Kasumi-1 (cell line): ENCODE data around the gene ADGRL3.

Source experiments
- DNase-seq, 2 experiments: peaks; one replicate each; lab custom pipeline; 2025; lab: John Stamatoyannopoulos, UW

The ADGRL3 gene

DNA sequence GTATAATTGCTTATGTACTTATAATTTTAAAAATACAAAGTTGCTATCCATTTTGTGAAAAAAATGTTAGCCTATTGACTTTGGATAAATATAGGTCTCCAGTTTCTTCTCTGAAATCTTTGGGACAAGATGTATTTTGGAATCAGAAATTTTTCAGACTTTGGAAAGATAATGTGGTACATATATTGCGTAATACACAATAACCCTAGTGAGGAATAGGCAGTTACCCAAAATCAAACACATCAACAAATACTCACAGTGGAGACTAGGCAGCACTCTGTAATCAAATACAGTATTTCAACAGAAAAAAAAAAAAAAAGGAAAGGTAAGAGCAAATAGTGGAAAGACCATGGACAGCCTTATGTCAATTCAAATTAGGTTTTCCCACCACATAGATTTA lies 796.8 kb downstream of the ADGRL3 start:
- DNase-seq: no peak

DNA sequence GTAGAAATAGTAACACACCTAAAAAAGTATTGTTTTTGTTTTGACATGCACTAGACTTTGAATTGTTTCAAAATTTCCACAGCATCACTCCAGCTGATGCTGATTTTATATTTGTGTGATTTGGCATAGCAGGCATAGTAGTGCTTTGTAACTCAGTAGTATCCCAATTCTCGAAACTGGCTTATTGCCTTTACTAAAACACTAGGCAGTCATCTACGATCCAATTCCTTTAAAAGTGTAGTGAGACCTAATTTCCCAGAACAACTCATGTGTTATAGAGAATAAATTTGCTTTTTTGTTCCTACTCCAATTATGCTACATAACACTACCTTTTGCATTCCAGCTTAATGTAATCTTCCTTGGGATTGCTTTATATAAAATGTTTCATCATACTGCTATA lies 797.7 kb downstream of the ADGRL3 start:
- DNase-seq: no peak

DNA sequence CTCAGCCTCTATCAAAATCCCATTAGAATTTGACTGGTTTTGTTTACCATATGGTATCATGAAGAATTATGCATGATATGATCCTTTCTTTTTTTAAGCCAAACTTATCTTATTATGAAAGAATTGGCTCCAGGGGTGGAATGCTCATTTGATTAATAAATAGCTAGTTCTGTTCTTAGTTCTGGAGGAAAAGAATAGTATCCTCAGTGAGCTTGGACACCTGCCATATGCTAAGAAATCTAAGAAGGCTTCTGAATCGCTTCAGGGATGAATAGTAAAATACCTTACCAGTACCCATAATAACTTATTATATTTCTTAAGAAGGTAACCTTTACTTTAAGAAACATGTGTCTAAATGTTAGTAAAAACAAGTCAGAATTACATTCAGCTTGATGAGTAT lies 803.6 kb downstream of the ADGRL3 start:
- no peak for DNase-seq

DNA sequence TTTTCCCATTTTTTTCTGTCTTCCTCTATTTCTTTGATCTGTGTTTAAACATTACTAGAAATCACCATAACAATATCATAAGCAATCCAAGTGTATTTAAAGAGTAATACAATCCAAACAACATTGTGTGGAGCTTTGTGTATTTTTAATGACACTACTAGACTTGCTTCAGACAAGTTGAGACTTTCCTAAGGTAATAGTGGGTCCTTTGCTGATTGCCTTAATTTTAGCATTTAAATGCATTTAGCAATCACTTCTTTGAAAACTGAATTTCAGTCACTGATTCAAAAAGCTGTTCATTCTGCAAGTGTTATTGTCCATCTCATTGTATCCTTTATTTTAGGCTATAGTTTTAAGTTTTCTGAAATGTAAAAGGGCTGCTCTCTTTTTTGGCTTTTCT lies 804.8 kb downstream of the ADGRL3 start:
- DNase-seq: no peak

DNA sequence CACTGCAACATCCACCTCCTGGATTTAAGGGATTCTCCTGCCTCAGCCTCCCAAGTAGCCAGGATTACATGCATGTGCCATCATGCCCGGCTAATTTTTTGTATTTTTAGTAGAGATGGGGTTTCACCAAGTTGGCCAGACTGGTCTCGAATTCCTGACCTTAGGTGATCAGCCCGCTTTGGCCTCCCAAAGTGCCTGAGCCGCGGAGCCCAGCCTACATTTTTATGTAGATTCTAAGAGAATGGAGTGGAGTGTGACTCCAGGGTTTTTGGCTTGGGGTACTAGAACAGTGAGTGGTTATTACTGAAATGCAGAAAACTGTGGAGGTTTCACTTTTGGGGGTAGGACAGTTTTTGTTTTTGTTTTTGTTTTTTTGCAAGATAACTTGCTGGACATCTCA lies 806.0 kb downstream of the ADGRL3 start:
- DNase-seq: no peak

DNA sequence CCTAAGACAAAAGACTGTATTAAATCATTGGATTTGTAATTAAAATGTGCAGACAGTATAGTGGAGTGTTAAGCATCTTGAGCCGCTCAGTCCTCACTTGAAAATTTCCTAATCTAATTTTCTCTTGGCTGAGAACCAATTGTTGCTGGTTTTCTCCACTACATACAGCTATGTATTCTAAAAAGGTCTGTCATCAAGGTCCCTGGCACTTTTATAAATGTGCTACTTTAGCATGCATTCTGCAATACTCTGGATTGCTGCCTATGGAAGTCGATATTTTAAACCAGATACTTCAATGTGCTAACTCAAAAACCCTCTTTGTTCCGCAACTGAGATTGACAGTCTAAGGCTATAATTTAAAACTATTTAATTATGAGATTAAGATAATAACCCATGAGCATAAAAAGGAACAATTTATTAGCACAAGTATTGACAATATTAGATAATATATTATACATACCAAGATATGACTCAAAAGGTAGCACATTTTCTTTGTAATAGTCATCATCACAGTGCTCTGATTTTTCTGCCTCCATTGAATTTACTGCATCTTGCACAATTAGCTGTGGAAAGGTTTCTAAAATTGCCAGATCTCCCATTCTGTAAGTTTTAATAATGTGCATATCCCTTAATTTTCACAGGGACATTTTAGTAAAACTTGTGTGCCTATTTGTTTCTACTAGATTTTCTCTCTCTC lies 815.1 kb downstream of the ADGRL3 start:
- DNase-seq: no peak

DNA sequence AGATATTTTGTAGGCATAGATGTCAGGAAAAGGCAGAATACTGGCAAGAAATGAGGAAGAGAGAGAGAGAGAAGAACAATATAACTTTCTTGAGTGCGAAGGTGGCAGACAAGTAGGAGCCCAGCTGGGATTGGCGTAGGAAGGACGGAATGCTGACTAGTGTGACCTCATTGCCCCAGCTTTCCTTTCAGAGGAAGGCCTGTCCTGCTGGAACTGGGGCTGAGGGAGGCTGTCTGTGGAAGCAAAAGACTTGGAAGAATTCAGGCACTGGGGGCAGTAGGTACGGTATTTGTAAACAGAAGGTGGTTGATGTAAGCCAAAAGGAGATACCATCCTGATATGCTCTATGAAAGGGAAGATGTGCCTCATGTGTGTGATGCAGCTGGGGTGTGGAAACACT lies 818.4 kb downstream of the ADGRL3 start:
- no peak for DNase-seq

DNA sequence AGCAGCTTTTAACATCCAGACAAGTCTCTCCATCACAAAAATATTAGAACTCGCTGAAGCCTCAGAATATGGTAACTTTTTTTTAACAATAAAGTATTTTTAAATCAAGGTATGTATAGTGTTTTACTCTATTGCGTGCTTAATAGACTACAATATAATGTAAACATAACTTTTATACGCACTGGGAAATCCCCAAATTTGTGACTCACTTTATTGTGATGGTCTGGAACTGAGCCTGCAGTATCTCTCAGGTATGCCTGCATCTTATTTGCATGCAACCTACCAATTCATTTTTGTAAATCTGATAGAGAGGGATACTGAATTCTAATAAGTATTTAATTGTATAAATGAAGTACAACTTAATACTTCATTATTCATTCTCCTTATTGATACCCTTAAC lies 823.5 kb downstream of the ADGRL3 start:
- no peak for DNase-seq

DNA sequence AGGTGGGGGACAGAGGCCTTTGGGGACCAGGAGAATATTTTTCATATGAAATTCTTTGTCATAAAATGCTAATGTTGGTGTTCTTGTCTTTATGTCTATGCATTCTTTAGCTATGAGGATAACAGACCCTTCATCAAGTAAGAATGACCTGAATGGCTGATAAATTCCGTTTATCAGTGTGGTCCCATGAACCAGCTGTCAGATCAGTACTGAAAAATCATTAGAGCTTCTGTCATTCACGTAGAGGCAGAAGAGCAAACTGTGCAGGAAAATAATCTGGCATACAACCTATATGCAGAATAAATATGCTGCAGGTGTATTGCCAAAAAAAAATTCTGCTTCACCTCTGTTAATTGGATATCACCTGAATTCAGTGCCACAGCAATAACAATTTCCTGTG lies 828.6 kb downstream of the ADGRL3 start:
- no peak for DNase-seq

DNA sequence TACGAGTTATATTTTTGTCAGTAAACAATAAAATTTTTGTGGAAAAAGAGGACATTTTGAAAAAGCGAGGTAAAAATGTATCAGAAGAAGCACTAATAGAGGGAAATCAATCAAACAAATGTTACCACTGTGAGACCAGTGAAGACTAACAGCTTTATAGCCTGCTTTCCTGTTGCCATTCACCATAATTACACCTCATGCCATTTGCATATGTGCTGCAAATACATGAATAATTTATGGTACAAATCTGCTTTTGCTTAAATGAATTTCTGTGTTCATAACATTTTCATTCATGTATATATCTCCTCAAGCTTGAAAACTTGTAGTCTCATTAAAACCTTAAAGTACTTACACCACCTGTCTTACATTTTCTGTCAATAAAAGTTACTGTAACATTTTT lies 830.8 kb downstream of the ADGRL3 start:
- DNase-seq: no peak

DNA sequence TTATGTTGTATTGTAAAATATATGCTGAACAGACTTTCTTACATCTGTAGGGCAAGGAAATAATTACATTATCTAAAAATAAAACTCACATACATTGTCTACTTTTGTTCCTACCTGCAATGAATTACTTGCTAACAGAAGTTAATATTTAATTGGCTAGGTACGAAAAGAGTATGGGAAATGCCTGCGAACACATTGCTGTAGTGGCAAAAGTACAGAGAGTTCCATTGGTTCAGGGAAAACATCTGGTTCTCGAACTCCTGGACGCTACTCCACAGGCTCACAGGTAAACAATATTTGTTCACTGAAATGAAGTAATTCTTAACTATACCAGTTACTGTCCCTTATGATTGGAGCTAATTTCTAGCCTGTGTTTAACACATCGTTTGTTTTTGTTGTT lies 837.4 kb downstream of the ADGRL3 start:
- DNase-seq: no peak

DNA sequence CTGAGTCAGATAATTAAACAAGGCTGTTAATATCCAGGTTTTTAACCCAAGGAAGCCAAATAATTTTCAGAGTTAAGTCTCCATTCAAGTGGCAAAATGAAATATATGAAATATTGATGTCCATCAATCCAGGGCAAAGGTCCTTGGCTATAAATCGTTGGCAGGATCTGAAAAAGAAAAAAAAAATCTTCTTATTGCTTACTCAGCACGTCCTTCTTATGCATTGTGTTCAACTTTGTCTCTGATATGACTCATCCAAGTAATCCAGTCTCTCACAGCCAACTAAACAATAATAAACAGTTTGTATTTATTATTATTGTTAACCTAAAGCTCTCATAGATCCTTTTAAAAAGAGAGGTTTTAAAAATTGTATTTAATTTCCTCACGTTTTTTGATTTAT lies 851.2 kb downstream of the ADGRL3 start:
- DNase-seq: no peak

DNA sequence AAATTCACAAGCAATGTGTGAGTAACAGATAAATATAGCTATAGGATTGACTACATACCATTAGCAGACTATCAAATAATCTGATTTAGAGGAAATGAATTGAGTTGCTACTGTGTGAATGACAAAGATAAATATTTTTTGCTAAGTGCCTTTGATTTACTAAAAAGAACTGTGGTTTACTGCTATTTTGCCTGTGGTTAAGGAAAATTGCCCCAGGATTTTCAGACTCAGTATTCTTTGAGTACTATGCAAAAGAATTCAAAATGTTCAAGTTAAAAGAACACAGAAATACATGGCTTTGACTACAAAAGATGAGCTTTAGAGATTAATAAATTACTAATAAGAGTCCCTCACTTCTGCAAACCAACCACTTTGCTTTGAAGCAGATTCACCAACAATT lies 853.8 kb downstream of the ADGRL3 start:
- no peak for DNase-seq

DNA sequence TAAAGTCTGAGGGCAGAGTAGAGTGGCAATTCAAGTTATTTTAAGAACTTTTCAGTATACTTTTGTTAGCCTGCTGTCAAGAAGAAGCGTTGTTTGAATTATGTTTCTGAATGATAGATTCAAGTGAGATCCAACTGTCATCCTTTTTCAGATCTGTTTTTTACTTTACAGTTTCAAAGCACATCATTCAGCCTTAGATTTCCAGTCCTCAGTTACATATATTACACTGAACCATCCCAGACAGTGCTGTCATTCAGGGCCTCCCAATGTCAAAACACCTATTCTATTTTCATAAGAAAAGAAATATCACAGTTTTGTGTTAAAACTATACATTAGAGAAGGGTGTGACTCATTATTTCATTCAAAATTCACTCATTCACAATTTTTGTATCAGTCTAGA lies 856.9 kb downstream of the ADGRL3 start:
- no peak for DNase-seq

DNA sequence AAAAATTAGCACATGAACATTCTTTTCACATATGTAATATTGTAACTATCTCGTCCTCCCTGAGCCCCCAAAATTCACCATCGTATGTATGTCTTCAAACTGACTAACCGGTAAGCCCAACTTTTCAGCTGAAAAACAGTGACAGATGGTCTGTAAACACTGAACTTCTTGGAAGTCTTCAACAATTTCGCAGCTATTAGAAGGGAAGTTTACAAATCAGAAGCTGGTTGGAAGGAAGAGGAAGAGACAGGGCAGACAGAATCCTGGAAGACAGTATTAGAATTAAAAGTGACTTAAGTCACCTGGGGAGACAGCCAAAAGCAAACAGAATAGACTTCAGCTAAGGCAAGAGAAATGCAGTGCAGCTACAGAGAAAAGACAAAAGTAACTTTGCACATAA lies 858.4 kb downstream of the ADGRL3 start:
- no peak for DNase-seq

DNA sequence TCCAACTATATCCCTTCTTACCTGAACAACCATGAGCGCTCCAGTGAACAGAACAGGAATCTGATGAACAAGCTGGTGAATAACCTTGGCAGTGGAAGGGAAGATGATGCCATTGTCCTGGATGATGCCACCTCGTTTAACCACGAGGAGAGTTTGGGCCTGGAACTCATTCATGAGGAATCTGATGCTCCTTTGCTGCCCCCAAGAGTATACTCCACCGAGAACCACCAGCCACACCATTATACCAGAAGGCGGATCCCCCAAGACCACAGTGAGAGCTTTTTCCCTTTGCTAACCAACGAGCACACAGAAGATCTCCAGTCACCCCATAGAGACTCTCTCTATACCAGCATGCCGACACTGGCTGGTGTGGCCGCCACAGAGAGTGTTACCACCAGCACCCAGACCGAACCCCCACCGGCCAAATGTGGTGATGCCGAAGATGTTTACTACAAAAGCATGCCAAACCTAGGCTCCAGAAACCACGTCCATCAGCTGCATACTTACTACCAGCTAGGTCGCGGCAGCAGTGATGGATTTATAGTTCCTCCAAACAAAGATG lies 870.2 kb downstream of the ADGRL3 start:
- DNase-seq: no peak

DNA sequence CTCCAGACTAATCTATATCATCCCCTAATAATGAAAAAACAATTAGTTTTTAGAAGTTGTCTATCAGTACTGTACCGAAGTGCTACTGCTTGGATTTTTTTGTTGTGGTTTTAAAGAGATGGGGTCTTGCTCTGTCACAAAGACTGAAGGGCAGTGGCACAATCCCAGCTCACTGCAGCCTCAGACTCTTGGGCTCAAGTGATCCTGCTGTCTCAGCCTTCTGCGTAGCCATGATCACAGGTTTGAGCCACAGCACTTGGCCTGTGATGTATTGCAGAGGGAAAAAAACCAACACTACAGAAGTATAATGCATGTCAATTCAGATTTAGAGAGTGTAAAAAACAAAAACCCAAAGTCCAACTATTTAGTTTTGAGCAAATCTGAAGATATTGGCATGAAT lies 875.0 kb downstream of the ADGRL3 start:
- DNase-seq: no peak

DNA sequence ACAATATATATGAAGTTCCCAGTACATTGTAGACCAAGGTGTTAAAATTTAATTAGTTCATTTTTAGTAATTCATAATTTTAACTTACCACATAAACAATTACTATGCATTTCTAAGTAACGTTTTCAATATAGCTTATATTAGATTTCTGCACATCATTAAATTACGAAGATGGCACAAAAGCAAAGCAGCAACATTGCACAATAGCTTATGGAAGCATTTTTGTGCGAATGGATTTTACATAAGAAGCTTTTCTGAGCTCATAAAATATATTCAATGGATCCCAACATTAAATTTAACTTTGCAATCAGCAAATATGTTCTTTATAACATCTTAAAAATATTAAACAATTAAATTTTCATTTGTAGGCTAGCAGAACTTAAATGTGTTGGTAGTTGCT lies 875.4 kb downstream of the ADGRL3 start:
- DNase-seq: no peak

DNA sequence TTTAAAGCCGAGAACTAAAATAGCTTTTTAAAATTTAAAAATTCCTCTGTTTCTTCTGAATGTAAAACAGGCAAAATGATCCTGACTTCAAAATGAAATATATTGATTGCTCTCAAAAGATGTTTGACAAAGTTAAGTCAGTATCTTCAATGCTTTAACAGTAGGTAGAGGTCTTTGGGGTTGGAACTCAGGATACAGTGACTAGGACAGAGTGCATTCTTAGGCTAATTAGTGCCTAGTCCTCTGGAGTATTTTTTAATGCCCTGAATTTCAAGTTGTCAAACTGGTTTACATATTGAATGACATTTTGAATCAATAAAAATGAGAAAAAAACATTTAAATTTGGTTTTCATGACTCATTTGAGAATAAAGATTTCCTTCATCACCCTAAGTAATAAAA lies 877.3 kb downstream of the ADGRL3 start:
- no peak for DNase-seq

DNA sequence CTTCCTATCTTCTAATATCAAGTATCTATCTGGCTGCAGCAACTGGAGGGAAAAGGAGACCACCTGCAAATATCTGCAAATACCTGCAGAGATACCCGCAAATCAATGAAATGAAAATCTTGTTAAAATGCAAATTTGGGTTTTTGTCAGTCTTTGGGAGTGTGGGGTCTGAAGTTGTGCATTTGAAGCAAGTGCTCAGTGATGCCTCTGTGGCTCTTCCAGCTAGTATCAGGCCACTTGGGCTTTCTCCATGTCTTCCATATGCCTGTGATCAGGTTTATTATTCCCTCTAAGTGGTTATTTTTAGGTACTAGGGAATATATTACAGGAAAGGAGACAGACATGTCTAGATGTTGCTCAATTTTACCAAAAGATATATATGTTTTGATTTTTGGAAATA lies 880.3 kb downstream of the ADGRL3 start:
- no peak for DNase-seq

DNA sequence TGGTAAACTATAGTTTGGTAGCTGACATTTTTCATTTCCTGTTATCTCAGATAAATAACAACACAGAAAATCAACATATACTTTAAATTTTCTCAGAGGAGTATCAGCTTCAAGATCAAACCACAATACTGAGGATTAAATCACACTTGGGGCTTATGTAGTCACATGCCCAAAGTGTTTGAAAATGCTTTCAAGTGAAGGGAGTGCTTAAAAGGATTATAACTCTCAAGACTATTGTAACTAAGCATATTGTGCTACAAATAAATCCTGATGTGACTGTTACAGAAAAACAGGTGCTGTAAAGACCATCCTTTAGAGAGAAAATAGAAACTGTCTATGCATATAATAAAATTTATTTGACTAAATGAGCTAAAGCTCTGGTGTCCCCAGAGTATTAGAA lies 887.6 kb downstream of the ADGRL3 start:
- DNase-seq: no peak

DNA sequence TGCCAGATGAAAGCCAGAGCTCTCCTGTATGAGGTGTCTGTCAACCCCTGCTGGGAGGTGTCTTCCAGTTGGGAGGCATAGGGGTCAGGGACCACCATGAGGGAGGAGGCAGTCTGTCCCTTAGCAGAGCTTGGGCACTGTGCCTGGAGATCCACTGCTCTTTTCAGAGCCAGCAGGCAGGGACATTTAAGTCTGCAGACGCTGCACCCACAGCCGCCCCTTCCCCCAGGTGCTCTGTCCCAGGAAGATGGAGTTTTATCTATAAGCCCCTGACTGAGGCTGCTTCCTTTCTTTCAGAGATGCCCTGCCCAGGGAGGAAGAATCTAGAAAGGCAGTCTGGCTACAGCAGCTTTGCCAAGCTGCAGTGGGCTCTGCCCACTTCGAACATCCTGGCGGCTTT lies 893.6 kb downstream of the ADGRL3 start:
- DNase-seq: no peak

DNA sequence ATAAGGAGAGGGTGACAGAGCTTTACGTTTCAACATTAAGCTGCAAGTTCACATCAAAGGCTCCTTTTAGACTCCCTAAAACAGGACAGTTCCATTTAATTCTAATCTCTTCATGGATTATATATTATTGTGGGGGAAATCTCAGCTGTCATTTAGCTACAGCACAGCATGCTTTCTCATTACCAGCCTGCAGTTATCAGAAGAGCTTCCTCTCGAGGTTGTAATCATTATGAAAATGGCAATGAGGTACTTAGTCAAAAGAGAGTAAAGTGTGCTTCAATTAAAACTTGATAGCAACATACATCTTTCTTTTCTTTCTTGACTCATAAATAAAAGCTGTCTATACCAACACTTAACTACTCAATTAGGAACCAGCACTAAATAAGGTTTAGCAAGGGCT lies 896.8 kb downstream of the ADGRL3 start:
- DNase-seq: no peak

DNA sequence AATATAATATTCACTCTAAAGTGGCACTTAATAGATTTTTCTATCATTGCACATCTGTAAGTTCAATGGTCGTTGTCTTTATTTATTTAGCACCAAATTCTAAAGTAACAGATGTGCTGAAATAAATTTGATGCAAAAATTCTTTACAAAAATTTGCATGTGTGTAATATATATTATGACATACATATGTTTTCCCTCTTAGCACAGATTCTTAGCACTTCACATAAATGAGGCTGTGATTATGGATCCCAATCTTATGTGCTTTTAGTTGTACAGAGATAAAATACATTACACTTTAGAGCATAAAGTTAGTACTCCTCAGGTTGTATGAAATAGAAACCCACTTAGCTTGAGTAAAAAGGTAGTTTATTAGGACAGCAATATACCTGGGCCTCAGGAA lies 915.1 kb downstream of the ADGRL3 start:
- DNase-seq: no peak
